ENCODE measurements around the gene PIM2.
A peak's percentile ranks its signal among the peaks of the same experiment; 100 is the strongest.

The PIM2 gene

GRCh38 chrX:48935301-48935670 is 16.5 kb upstream of the PIM2 start:
- Histone ChIP-seq H3K36me3 (ENCODE audit: control insufficient read depth, insufficient read depth, low read length) (peaks cover 5% of the 10 kb centered on the region; the same call in 1 of the 2 replicates), H3K9me3 (ENCODE audit: control insufficient read depth, insufficient read depth, low read length) (no peaks in the 10 kb centered on the region), H3K4me1 (ENCODE audit: control insufficient read depth, insufficient read depth, low read length) (peaks cover 4% of the 10 kb centered on the region; the same call in 1 of the 2 replicates), H3K27ac (ENCODE audit: low read length) (no peak overlapping the region), H3K27me3 (ENCODE audit: control insufficient read depth, insufficient read depth, low read length) (no peaks in the 10 kb centered on the region), H3K4me3 (ENCODE audit: low read length) (no peak overlapping the region)
- DNase-seq (ENCODE audit: low read depth, low spot score), result no peak
- WGBS (ENCODE audit: insufficient coverage, insufficient read length), result no CpG with 5 or more reads among the region's 1 CpG

DNA sequence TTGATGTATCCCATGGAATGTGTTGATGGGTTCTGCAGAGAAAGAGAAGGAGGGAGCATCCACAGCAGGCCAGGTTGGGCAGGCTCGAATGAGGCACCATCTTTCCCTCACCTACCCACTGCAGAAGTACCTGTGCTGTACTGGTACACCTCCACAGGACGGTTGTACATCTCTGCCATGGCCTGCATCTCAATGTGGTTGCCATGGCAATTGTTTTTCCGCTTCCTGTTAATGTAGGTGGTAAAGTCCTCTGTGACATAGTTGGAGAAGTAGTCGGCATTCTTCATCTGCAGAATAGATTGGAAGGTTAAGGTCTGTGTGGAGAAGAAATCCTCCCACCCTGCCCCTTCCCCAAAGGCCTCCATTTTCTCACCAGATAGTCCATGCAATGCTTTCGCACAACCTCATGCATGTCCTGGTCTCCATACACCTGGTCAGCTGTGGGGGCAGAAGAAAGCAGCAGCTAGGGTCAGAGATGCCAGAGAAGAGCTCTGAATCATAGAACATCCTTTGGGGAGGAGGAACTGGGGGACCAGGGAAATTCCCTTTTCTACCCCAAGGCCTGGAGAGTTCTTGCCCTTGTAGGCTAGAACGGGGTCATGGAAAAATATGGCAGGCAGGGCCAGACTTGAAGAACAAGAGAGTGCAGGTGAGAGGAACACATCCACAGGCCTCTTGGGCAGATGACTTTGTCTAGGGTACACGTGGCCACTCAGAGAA is 15.9 kb upstream of the PIM2 start:
- Histone ChIP-seq H3K9me3 (ENCODE audit: control insufficient read depth, insufficient read depth, low read length) (no peaks in the 10 kb centered on the region), H3K4me1 (ENCODE audit: control insufficient read depth, insufficient read depth, low read length) (peaks cover 4% of the 10 kb centered on the region; the same call in 1 of the 2 replicates), H3K36me3 (ENCODE audit: control insufficient read depth, insufficient read depth, low read length) (peaks cover 5% of the 10 kb centered on the region; the same call in 1 of the 2 replicates), H3K27ac (ENCODE audit: low read length) (no peak overlapping the region), H3K4me3 (ENCODE audit: low read length) (no peak overlapping the region), H3K27me3 (ENCODE audit: control insufficient read depth, insufficient read depth, low read length) (no peaks in the 10 kb centered on the region)
- DNase-seq (ENCODE audit: low read depth, low spot score), result no peak
- no CpG with 5 or more reads among the region's 7 CpGs for WGBS (ENCODE audit: insufficient coverage, insufficient read length)

GRCh38 chrX:48933757-48934156 is 14.9 kb upstream of the PIM2 start:
- no peak for DNase-seq (ENCODE audit: low read depth, low spot score)
- H3K27ac ChIP-seq (ENCODE audit: low read length), result no peak overlapping the region
- H3K4me1 ChIP-seq (ENCODE audit: control insufficient read depth, insufficient read depth, low read length), result peaks cover 4% of the 10 kb centered on the region; the same call in 1 of the 2 replicates
- WGBS (ENCODE audit: insufficient coverage, insufficient read length), result no CpG with 5 or more reads among the region's 2 CpGs
- H3K27me3 ChIP-seq (ENCODE audit: control insufficient read depth, insufficient read depth, low read length), result no peaks in the 10 kb centered on the region
- H3K4me3 ChIP-seq (ENCODE audit: low read length), result no peak overlapping the region
- peaks cover 5% of the 10 kb centered on the region; the same call in 1 of the 2 replicates for H3K36me3 ChIP-seq (ENCODE audit: control insufficient read depth, insufficient read depth, low read length)
- no peaks in the 10 kb centered on the region for H3K9me3 ChIP-seq (ENCODE audit: control insufficient read depth, insufficient read depth, low read length)

- Histone ChIP-seq H3K27me3 (ENCODE audit: control insufficient read depth, insufficient read depth, low read length) (no peaks in the 10 kb centered on the region), H3K4me1 (ENCODE audit: control insufficient read depth, insufficient read depth, low read length) (peaks cover 2% of the 10 kb centered on the region; the same call in 1 of the 2 replicates), H3K27ac (ENCODE audit: low read length) (peak overlapping the region; percentile 83), H3K9me3 (ENCODE audit: control insufficient read depth, insufficient read depth, low read length) (no peaks in the 10 kb centered on the region), H3K36me3 (ENCODE audit: control insufficient read depth, insufficient read depth, low read length) (peaks cover 5% of the 10 kb centered on the region; the same call in 1 of the 2 replicates), H3K4me3 (ENCODE audit: low read length) (no peak overlapping the region)
- DNase-seq (ENCODE audit: low read depth, low spot score), result no peak
- WGBS (ENCODE audit: insufficient coverage, insufficient read length), result no CpG with 5 or more reads among the region's 2 CpGs
Measured at GRCh38 chrX:48927736-48928382, 9.0 kb upstream of the PIM2 start.

DNA sequence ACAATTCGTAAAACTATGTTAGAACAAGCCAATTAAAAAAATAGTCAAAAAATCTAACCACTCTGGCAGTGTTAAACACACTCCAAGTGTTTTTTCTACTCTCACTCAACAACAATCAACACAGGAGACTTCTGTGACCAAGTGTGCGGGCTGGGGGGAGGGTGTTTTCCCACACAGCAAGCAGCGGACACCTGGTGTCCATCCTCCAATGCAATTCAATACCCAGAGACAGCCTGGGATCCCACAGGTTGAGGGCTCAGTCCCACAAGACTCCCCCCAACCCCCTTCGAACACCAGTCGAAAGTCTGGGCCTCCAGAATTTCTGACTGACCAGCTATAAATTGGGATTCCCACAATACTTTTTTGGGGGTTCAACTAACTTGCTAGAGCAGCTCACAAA is 8.3 kb upstream of the PIM2 start:
- no peaks in the 10 kb centered on the region for H3K9me3 ChIP-seq (ENCODE audit: control insufficient read depth, insufficient read depth, low read length)
- no peak for DNase-seq (ENCODE audit: low read depth, low spot score)
- no peak overlapping the region for H3K4me3 ChIP-seq (ENCODE audit: low read length)
- WGBS (ENCODE audit: insufficient coverage, insufficient read length), result no CpG with 5 or more reads among the region's 5 CpGs
- H3K27ac ChIP-seq (ENCODE audit: low read length), result no peak overlapping the region
- H3K36me3 ChIP-seq (ENCODE audit: control insufficient read depth, insufficient read depth, low read length), result peaks cover 5% of the 10 kb centered on the region; the same call in 1 of the 2 replicates
- H3K4me1 ChIP-seq (ENCODE audit: control insufficient read depth, insufficient read depth, low read length), result peaks cover 2% of the 10 kb centered on the region; the same call in 1 of the 2 replicates
- no peaks in the 10 kb centered on the region for H3K27me3 ChIP-seq (ENCODE audit: control insufficient read depth, insufficient read depth, low read length)

- Histone ChIP-seq H3K4me3 (ENCODE audit: low read length) (no peak overlapping the region), H3K27me3 (ENCODE audit: control insufficient read depth, insufficient read depth, low read length) (no peaks in the 10 kb centered on the region), H3K27ac (ENCODE audit: low read length) (no peak overlapping the region), H3K9me3 (ENCODE audit: control insufficient read depth, insufficient read depth, low read length) (no peaks in the 10 kb centered on the region), H3K4me1 (ENCODE audit: control insufficient read depth, insufficient read depth, low read length) (peaks cover 6% of the 10 kb centered on the region; the same call in 1 of the 2 replicates), H3K36me3 (ENCODE audit: control insufficient read depth, insufficient read depth, low read length) (peaks cover 5% of the 10 kb centered on the region; the same call in 1 of the 2 replicates)
- no peak for DNase-seq (ENCODE audit: low read depth, low spot score)
- no CpG with 5 or more reads among the region's 5 CpGs for WGBS (ENCODE audit: insufficient coverage, insufficient read length)
Measured at GRCh38 chrX:48924270-48924669, 5.4 kb upstream of the PIM2 start.

- H3K4me1 ChIP-seq (ENCODE audit: control insufficient read depth, insufficient read depth, low read length), result peaks cover 6% of the 10 kb centered on the region; the same call in 1 of the 2 replicates
- no peak for DNase-seq (ENCODE audit: low read depth, low spot score)
- H3K9me3 ChIP-seq (ENCODE audit: control insufficient read depth, insufficient read depth, low read length), result no peaks in the 10 kb centered on the region
- no peaks in the 10 kb centered on the region for H3K27me3 ChIP-seq (ENCODE audit: control insufficient read depth, insufficient read depth, low read length)
- H3K36me3 ChIP-seq (ENCODE audit: control insufficient read depth, insufficient read depth, low read length), result peaks cover 5% of the 10 kb centered on the region; the same call in 1 of the 2 replicates
- no peak overlapping the region for H3K4me3 ChIP-seq (ENCODE audit: low read length)
- WGBS (ENCODE audit: insufficient coverage, insufficient read length), result no CpG with 5 or more reads among the region's 13 CpGs
- no peak overlapping the region for H3K27ac ChIP-seq (ENCODE audit: low read length)
Measured at GRCh38 chrX:48923771-48924170, 4.9 kb upstream of the PIM2 start.

DNA sequence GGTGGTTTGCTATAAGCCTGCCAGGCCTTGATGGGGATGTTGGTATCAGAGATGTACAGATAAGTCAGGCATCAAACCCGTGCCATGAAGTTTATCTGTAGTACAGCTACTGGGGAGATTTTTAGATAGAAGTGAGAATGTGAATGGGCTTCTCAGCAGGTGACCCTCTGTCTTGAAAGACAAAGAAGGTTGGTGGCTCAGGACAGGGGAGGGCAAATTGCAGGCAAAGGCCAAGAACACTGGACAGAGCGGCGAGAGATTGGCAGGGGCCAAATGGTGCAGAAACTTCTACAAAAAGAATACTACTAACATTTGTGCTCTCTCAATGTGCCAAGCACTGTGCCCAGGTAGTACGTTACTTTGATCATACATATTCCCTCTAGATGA is 1.9 kb upstream of the PIM2 start:
- H3K36me3 ChIP-seq (ENCODE audit: control insufficient read depth, insufficient read depth, low read length), result peaks cover 5% of the 10 kb centered on the region; the same call in 1 of the 2 replicates
- H3K27me3 ChIP-seq (ENCODE audit: control insufficient read depth, insufficient read depth, low read length), result no peaks in the 10 kb centered on the region
- no peak for DNase-seq (ENCODE audit: low read depth, low spot score)
- H3K9me3 ChIP-seq (ENCODE audit: control insufficient read depth, insufficient read depth, low read length), result no peaks in the 10 kb centered on the region
- H3K4me1 ChIP-seq (ENCODE audit: control insufficient read depth, insufficient read depth, low read length), result peaks cover 4% of the 10 kb centered on the region; the same call in 1 of the 2 replicates
- WGBS (ENCODE audit: insufficient coverage, insufficient read length), result no CpG with 5 or more reads among the region's 4 CpGs
- H3K27ac ChIP-seq (ENCODE audit: low read length), result no peak overlapping the region
- H3K4me3 ChIP-seq (ENCODE audit: low read length), result no peak overlapping the region

- DNase-seq (ENCODE audit: low read depth, low spot score), result no peak
- peak overlapping the region; percentile 61; the same call in 1 of the 2 replicates for H3K4me3 ChIP-seq (ENCODE audit: low read length)
- H3K27me3 ChIP-seq (ENCODE audit: control insufficient read depth, insufficient read depth, low read length), result no peaks in the 10 kb centered on the region
- WGBS (ENCODE audit: insufficient coverage, insufficient read length), result no CpG with 5 or more reads among the region's 8 CpGs
- H3K4me1 ChIP-seq (ENCODE audit: control insufficient read depth, insufficient read depth, low read length), result peaks cover 4% of the 10 kb centered on the region; the same call in 1 of the 2 replicates
- no peak overlapping the region for H3K27ac ChIP-seq (ENCODE audit: low read length)
- H3K9me3 ChIP-seq (ENCODE audit: control insufficient read depth, insufficient read depth, low read length), result no peaks in the 10 kb centered on the region
- peaks cover 11% of the 10 kb centered on the region for H3K36me3 ChIP-seq (ENCODE audit: control insufficient read depth, insufficient read depth, low read length)
Measured at GRCh38 chrX:48919947-48920717, 1.3 kb upstream of the PIM2 start.

DNA sequence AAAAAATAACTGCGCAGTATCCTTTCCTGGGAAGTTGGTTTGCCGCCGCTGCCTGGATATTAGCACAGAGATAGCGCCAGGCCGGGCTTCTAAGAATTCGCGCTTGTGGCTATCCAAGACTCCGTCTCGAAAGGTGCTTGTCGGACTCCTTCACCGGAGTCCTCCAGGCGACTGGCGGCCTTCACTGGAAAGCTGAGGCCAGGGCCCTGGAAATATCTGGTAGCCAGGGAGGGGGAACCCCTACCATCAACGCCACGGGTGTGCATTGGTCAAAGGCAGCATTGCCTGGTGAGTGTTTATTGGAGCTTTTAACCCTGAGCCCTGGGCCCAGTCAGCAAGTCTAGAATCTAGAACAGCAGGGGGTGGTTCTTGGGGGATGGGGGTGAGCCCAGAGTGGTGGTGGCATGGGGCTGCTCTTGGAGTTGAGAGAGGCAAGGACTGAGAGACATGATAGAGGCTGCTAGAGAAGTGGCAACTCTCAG is 577 bp upstream of the PIM2 start:
- Histone ChIP-seq H3K36me3 (ENCODE audit: control insufficient read depth, insufficient read depth, low read length) (peaks cover 12% of the 10 kb centered on the region), H3K27me3 (ENCODE audit: control insufficient read depth, insufficient read depth, low read length) (no peaks in the 10 kb centered on the region), H3K4me1 (ENCODE audit: control insufficient read depth, insufficient read depth, low read length) (peaks cover 4% of the 10 kb centered on the region; the same call in 1 of the 2 replicates), H3K9me3 (ENCODE audit: control insufficient read depth, insufficient read depth, low read length) (no peaks in the 10 kb centered on the region), H3K4me3 (ENCODE audit: low read length) (peak overlapping the region; percentile 61; the same call in 1 of the 2 replicates), H3K27ac (ENCODE audit: low read length) (no peak overlapping the region)
- no peak for DNase-seq (ENCODE audit: low read depth, low spot score)
- no CpG with 5 or more reads among the region's 15 CpGs for WGBS (ENCODE audit: insufficient coverage, insufficient read length)
